HepG2 (cell line): ENCODE data around the gene BRAF. TPM values are rescaled to one million over a fixed set of nuclear protein-coding genes. Genes with fewer than 3 reads are reported as not detected.

Experiments used
- CHD2 ChIP-seq: IDR thresholded peaks from 2 replicates; pipeline ENCODE4 v1.6.1; 2011; ENCODE audit warnings: low read depth, low read length, improper control_type of control experiment
- E2F2 ChIP-seq: sonication (generic); formaldehyde crosslinking; IDR thresholded peaks from 2 replicates; pipeline ENCODE4 v1.4.0; 2020; ENCODE audit warnings: missing genetic modification reagents, borderline replicate concordance
- ELK4 ChIP-seq: sonication (generic); formaldehyde crosslinking; IDR thresholded peaks from 2 replicates; pipeline ENCODE4 v1.9.0; 2021; ENCODE audit warnings: missing genetic modification reagents, borderline replicate concordance
- GTF2F1 ChIP-seq: fragments of 150-350 bp; IDR thresholded peaks from 2 replicates; pipeline ENCODE4 v1.6.1; 2014; ENCODE audit warnings: low read length
- HES4 ChIP-seq: sonication (generic); formaldehyde crosslinking; IDR thresholded peaks from 2 replicates; pipeline ENCODE4 v1.9.0; 2021; ENCODE audit warnings: mild to moderate bottlenecking, missing genetic modification reagents, borderline replicate concordance
- MXD1 ChIP-seq: sonication (generic); formaldehyde crosslinking; IDR thresholded peaks from 2 replicates; pipeline ENCODE4 v1.4.0; 2020; ENCODE audit warnings: mild to moderate bottlenecking, missing genetic modification reagents
- MXD3 ChIP-seq: IDR thresholded peaks from 2 replicates; pipeline ENCODE4 v1.6.1; 2016; ENCODE audit warnings: mild to moderate bottlenecking, missing biosample characterization, missing genetic modification reagents
- MYPOP ChIP-seq: sonication (generic); formaldehyde crosslinking; IDR thresholded peaks from 2 replicates; pipeline ENCODE4 v1.8.1; 2023; ENCODE audit warnings: mild to moderate bottlenecking, moderate library complexity, missing genetic modification reagents
- NFKB2 ChIP-seq: sonication (generic); formaldehyde crosslinking; IDR thresholded peaks from 2 replicates; pipeline ENCODE4 v1.4.0; 2020; ENCODE audit warnings: missing genetic modification reagents, borderline replicate concordance
- NR3C1 ChIP-seq: sonication (generic); formaldehyde crosslinking; IDR thresholded peaks from 2 replicates; pipeline ENCODE4 v1.4.0; 2020; ENCODE audit warnings: missing genetic modification reagents
- RBM22 ChIP-seq: fragments of 200-400 bp; formaldehyde crosslinking; optimal IDR thresholded peaks from 2 replicates; pipeline ENCODE3; 2017; ENCODE audit warnings: mild to moderate bottlenecking, low read length, moderate library complexity
- SAFB2 ChIP-seq: sonication (generic); formaldehyde crosslinking; IDR thresholded peaks from 2 replicates; pipeline ENCODE4 v1.5.1; 2020; ENCODE audit warnings: missing genetic modification reagents, low read depth, mild to moderate bottlenecking, borderline replicate concordance
- SIX1 ChIP-seq: sonication (generic); formaldehyde crosslinking; IDR thresholded peaks from 2 replicates; pipeline ENCODE4 v1.4.0; 2020; ENCODE audit warnings: missing genetic modification reagents, borderline replicate concordance
- TAF1 ChIP-seq: sonication (generic); formaldehyde crosslinking; IDR thresholded peaks from 2 replicates; pipeline ENCODE4 v1.4.0; 2020; ENCODE audit warnings: missing genetic modification reagents
- TARDBP ChIP-seq: sonication (generic); formaldehyde crosslinking; IDR thresholded peaks from 2 replicates; pipeline ENCODE4 v1.8.0; 2022; ENCODE audit warnings: mild to moderate bottlenecking, missing genetic modification reagents
- TBX2 ChIP-seq: sonication (generic); formaldehyde crosslinking; IDR thresholded peaks from 2 replicates; pipeline ENCODE4 v1.5.0; 2020; ENCODE audit warnings: missing genetic modification reagents, mild to moderate bottlenecking, borderline replicate concordance
- TSC22D2 ChIP-seq: sonication (generic); formaldehyde crosslinking; IDR thresholded peaks from 2 replicates; pipeline ENCODE4 v1.5.1; 2020; ENCODE audit warnings: missing genetic modification reagents, mild to moderate bottlenecking, borderline replicate concordance
- ZFP91 ChIP-seq: sonication (generic); formaldehyde crosslinking; IDR thresholded peaks from 2 replicates; pipeline ENCODE4 v1.9.0; 2022; ENCODE audit warnings: missing genetic modification reagents, mild to moderate bottlenecking, borderline replicate concordance
- ZNF10 ChIP-seq: sonication (generic); formaldehyde crosslinking; IDR thresholded peaks from 2 replicates; pipeline ENCODE4 v1.4.0; 2020; ENCODE audit warnings: mild to moderate bottlenecking, low read depth, missing genetic modification reagents, borderline replicate concordance
- ZNF484 ChIP-seq: sonication (generic); formaldehyde crosslinking; IDR thresholded peaks from 2 replicates; pipeline ENCODE4 v1.5.1; 2020; ENCODE audit warnings: mild to moderate bottlenecking, low read depth, missing genetic modification reagents, borderline replicate concordance
- ZNF605 ChIP-seq: sonication (generic); formaldehyde crosslinking; IDR thresholded peaks from 2 replicates; pipeline ENCODE4 v1.8.0; 2022; ENCODE audit warnings: mild to moderate bottlenecking, missing genetic modification reagents
- ZNF776 ChIP-seq: sonication (generic); formaldehyde crosslinking; IDR thresholded peaks from 2 replicates; pipeline ENCODE4 v1.4.0; 2020; ENCODE audit warnings: mild to moderate bottlenecking, missing genetic modification reagents
- ZSCAN21 ChIP-seq: sonication (generic); formaldehyde crosslinking; IDR thresholded peaks from 2 replicates; pipeline ENCODE4 v1.8.0; 2022; ENCODE audit warnings: mild to moderate bottlenecking, missing genetic modification reagents, moderate library complexity, borderline replicate concordance
- polyA plus RNA-seq, 8 experiments: library from polyadenylated mRNA; depleted of rRNA in 3 of 8; stranded (reverse) in 7 of 8; unstranded in 1 of 8; fragments of >200 nt; fragmentation: Illumina TruSeq in 4 of 8; extraction: Trizol in 4 of 8; gene quantifications; 2 replicates each; pipeline versions ENCODE4 v1.2.1 to v1.2.3, GENCODE V29; 2011 to 2016; ENCODE audit warnings: low read depth in 4 of 8, missing spikeins in 1 of 8, mixed read lengths in 1 of 8; ENCODE audit not compliant: insufficient read depth in 1 of 8
- total RNA-seq, 5 experiments: library from RNA; depleted of rRNA; stranded (reverse); fragments of >200 nt; fragmentation: Illumina TruSeq; extraction: Trizol; gene quantifications; 2 replicates each; pipeline ENCODE4 v1.2.3, GENCODE V29; 2016; ENCODE audit warnings: low read depth in 1 of 5

BRAF gene
- total and polyA plus RNA-seq, 2 of the 13 experiments (the other 11 are each of a cell fraction or from before 2014, with no cell fraction given): 12.5 to 13.4 TPM

GRCh38 chr7:140972876-140973829 lies 48.4 kb upstream of the BRAF start (continued):
- TF ChIP-seq ZSCAN21 (no peak), ZNF484 (CRISPR knock-in tag) (no peak), TSC22D2 (CRISPR knock-in tag) (no peak), MYPOP (peak; percentile 28; the same call in 1 of the 2 replicates), MXD1 (no peak), NR3C1 (CRISPR knock-in tag) (no peak), SAFB2 (no peak), CHD2 (no peak), ZNF776 (CRISPR knock-in tag) (no peak), TARDBP (CRISPR knock-in tag) (0 out of 2 replicates have a peak, but pooled peaks have one; percentile 36), GTF2F1 (no peak), SIX1 (CRISPR knock-in tag) (peak; percentile 77), HES4 (CRISPR knock-in tag) (no peak), ZFP91 (CRISPR knock-in tag) (no peak), RBM22 (no peak), ZNF10 (CRISPR knock-in tag) (no peak), MXD3 (no peak), NFKB2 (CRISPR knock-in tag) (no peak), TBX2 (CRISPR knock-in tag) (no peak), TAF1 (no peak), E2F2 (CRISPR knock-in tag) (no peak), ELK4 (CRISPR knock-in tag) (no peak), ZNF605 (CRISPR knock-in tag) (no peak)
